Measurements from ENCODE around the gene RAP1GDS1.
"Not testable (repeated sequence)": the region's sequence is repeated elsewhere in the genome, so short reads cannot be mapped to it uniquely, and the experiment has no call there.

RAP1GDS1 gene

DNA sequence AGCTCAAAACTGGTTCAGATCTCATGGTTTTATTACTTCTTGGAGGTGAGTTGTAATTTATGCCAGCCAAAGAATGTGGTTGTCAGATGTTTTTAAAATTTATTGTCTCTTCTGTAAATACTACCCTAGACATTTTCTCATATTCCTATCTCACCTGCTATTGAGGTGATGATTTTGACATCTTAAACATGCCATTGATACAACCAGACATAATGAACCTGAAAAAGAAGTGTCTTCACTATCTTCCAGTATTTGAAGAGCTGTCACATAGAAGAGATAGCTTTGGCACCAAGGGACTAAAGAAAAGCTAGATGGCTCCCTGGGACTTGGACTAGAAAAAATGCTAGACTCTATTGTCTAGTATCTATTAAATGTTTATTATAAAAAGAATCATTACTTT, 155.7 kb downstream of the RAP1GDS1 start:
- Histone ChIP-seq H3K27ac (no peak overlapping the region), H3K4me1 (ENCODE audit: control insufficient read depth in 1 of 2, insufficient read depth in 1 of 2, low read depth in 1 of 2, low read length in 1 of 2) (no peaks in the 10 kb centered on the region), H3K36me3 (peaks cover 8% of the 10 kb centered on the region), H3K27me3 (no peaks in the 10 kb centered on the region), H3K9me3 (peaks cover 11% of the 10 kb centered on the region), H3K4me3 (ENCODE audit: low read depth in 1 of 2, low read length in 1 of 2) (no peak overlapping the region)
- TF ChIP-seq, protein P1, sequence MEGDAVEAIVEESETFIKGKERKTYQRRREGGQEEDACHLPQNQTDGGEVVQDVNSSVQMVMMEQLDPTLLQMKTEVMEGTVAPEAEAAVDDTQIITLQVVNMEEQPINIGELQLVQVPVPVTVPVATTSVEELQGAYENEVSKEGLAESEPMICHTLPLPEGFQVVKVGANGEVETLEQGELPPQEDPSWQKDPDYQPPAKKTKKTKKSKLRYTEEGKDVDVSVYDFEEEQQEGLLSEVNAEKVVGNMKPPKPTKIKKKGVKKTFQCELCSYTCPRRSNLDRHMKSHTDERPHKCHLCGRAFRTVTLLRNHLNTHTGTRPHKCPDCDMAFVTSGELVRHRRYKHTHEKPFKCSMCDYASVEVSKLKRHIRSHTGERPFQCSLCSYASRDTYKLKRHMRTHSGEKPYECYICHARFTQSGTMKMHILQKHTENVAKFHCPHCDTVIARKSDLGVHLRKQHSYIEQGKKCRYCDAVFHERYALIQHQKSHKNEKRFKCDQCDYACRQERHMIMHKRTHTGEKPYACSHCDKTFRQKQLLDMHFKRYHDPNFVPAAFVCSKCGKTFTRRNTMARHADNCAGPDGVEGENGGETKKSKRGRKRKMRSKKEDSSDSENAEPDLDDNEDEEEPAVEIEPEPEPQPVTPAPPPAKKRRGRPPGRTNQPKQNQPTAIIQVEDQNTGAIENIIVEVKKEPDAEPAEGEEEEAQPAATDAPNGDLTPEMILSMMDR (IDR thresholded peaks at IDR 0.05), result no peak

DNA sequence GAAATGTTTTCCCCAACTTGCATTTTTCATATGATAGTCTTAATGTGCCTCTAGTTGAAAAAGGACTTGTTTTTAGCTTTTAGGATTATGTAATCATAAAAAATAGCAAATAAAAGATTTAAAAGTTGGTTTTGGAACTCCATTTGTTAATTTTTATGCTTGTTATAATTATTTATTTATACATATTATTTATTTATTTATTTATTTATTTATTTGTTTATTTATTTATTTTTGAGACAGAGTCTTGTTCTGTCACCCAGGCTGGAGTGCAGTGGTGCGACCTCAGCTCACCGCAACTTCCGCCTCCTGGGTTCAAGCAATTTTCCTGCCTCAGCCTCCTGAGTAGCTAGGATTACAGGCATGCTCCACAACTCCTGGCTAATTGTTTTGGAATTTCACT, 159.0 kb downstream of the RAP1GDS1 start:
- H3K4me3 ChIP-seq (ENCODE audit: low read depth in 1 of 2, low read length in 1 of 2); H3K27ac ChIP-seq; H3K36me3 ChIP-seq; H3K4me1 ChIP-seq (ENCODE audit: control insufficient read depth in 1 of 2, insufficient read depth in 1 of 2, low read depth in 1 of 2, low read length in 1 of 2); H3K27me3 ChIP-seq; H3K9me3 ChIP-seq: not testable (repeated sequence)

DNA sequence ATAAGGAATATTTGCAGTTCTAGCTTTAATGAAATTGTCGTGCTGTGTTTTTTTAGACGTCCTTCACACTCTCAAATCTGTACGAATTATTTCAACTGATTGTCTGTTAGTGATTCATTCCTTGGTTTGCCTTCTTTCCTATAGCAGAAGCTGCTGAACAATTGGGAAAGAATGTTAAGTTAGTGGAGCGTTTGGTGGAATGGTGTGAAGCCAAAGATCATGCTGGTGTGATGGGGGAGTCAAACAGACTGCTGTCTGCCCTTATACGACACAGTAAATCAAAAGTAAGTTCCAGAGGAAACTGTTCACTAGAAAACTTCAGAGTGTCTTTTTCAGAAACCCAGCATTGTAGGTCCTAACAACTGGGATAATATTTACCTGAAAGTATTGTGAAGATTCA, 159.9 kb downstream of the RAP1GDS1 start:
- Histone ChIP-seq H3K4me1 (ENCODE audit: control insufficient read depth in 1 of 2, insufficient read depth in 1 of 2, low read depth in 1 of 2, low read length in 1 of 2) (no peaks in the 10 kb centered on the region), H3K9me3 (no peaks in the 10 kb centered on the region), H3K27ac (no peak overlapping the region), H3K4me3 (ENCODE audit: low read depth in 1 of 2, low read length in 1 of 2) (no peak overlapping the region), H3K36me3 (peaks cover 8% of the 10 kb centered on the region), H3K27me3 (no peaks in the 10 kb centered on the region)
- TF ChIP-seq, protein P1 (IDR thresholded peaks at IDR 0.05), result no peak

DNA sequence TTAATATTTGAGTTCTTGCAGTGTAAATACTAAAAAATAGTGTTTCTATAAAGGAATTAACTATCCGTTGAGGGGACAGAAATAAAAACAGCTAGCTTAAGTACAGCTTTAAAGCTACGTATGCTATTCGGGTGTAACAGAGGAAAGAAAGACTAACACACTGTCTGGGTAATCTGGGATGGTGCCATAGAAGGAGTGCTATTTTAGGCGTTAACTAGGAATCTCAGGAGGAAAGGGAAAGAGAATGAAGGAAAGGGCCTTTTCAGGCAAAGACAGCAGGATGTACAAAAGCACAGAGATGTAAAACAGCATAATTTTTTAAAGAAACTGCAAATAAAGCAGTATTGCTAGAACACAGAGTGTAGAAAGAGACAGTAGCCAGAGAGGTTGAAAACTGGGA, 161.8 kb downstream of the RAP1GDS1 start:
- Histone ChIP-seq H3K4me3 (ENCODE audit: low read depth in 1 of 2, low read length in 1 of 2) (no peak overlapping the region), H3K27ac (no peak overlapping the region), H3K4me1 (ENCODE audit: control insufficient read depth in 1 of 2, insufficient read depth in 1 of 2, low read depth in 1 of 2, low read length in 1 of 2) (no peaks in the 10 kb centered on the region), H3K27me3 (no peaks in the 10 kb centered on the region), H3K36me3 (peaks cover 8% of the 10 kb centered on the region), H3K9me3 (no peaks in the 10 kb centered on the region)
- TF ChIP-seq, protein P1 (IDR thresholded peaks at IDR 0.05), result no peak

DNA sequence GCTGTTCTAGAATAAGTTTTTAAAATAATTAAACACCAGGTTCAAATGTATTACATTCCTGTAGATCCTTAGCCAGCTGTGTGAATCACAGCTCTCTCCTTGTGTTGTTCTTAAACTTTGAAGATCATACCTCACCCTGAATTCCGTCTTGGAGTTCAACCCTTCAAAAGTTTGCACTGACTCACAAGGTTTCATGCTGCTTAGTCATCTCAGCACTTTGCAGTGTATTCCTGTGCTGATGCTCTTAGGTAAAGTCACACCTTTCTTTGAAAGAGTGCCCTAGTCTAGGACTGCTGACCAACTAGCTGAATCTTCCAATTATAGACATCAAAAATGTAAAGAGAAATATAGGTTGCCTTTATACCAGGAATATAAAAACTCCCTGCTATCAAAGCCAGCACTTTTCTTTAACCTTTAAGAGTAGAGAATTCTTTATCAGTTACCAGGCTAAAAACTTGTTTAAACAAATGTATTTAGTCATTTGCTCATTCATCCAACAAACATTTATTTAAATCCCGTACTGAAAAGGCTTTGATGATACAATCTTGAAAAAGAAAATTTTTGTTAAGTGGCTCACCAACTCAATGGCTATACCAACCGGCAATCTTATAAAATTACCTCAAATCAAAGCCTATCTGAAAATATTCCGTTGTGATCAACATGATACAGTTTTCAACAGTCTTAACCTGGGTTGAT, 169.7 kb downstream of the RAP1GDS1 start:
- Histone ChIP-seq H3K4me1 (ENCODE audit: control insufficient read depth in 1 of 2, insufficient read depth in 1 of 2, low read depth in 1 of 2, low read length in 1 of 2) (no peaks in the 10 kb centered on the region), H3K27ac (no peak overlapping the region), H3K4me3 (ENCODE audit: low read depth in 1 of 2, low read length in 1 of 2) (no peak overlapping the region), H3K9me3 (no peaks in the 10 kb centered on the region), H3K36me3 (peaks cover 6% of the 10 kb centered on the region), H3K27me3 (no peaks in the 10 kb centered on the region)
- TF ChIP-seq, protein P1 (IDR thresholded peaks at IDR 0.05), result no peak

DNA sequence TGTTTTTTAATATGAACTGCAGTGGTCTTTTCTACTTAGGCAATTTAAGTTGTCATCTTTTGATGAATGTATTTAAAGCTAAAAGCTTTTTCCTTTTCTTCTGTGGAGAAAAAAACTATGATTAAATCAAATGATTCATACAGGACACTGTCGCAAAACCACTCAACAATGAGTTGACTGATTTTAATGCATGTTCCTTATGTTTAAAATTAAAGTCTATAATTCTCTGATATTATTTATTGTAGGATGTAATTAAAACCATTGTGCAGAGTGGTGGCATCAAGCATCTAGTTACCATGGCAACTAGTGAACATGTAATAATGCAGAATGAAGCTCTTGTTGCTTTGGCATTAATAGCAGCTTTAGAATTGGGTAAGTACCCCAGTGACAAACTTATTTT, 172.5 kb downstream of the RAP1GDS1 start:
- H3K27ac ChIP-seq, result no peak overlapping the region
- H3K36me3 ChIP-seq, result peaks cover 11% of the 10 kb centered on the region
- TF ChIP-seq, protein P1 (IDR thresholded peaks at IDR 0.05), result no peak
- no peaks in the 10 kb centered on the region for H3K27me3 ChIP-seq
- H3K4me1 ChIP-seq (ENCODE audit: control insufficient read depth in 1 of 2, insufficient read depth in 1 of 2, low read depth in 1 of 2, low read length in 1 of 2), result no peaks in the 10 kb centered on the region
- no peaks in the 10 kb centered on the region for H3K9me3 ChIP-seq
- H3K4me3 ChIP-seq (ENCODE audit: low read depth in 1 of 2, low read length in 1 of 2), result no peak overlapping the region
